ENCODE measurements around the gene LDHAL6A.

DNA sequence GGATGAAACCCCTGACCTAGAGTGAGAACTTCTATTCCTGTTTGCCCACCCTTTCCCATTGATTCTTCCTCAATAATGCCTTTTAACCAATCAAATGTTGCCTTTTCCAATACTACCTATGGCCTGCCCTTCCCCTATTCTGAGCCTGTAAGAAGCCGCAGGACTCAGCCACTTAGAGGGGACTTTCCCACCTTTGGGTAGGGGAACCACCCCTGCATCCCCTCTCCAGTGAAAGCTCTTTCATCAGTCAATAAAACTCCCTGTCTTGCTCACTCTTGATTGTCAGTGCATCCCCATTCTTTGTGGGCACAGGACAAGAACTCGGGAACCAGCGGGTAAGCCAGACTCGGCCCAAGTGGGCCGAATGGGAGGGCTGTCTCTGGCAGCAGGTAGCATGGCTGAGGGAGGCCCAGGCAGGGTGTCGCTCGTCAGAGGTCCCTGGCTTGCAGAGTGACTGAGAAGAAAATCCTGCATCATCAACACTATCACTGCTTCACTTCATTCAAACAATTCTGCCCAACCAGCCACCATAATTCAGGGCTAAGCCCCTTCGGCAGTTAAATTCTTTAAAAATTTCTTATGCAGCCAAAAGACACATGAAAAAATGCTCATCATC is 30.4 kb downstream of the LDHAL6A start:
- TF ChIP-seq, protein P1, sequence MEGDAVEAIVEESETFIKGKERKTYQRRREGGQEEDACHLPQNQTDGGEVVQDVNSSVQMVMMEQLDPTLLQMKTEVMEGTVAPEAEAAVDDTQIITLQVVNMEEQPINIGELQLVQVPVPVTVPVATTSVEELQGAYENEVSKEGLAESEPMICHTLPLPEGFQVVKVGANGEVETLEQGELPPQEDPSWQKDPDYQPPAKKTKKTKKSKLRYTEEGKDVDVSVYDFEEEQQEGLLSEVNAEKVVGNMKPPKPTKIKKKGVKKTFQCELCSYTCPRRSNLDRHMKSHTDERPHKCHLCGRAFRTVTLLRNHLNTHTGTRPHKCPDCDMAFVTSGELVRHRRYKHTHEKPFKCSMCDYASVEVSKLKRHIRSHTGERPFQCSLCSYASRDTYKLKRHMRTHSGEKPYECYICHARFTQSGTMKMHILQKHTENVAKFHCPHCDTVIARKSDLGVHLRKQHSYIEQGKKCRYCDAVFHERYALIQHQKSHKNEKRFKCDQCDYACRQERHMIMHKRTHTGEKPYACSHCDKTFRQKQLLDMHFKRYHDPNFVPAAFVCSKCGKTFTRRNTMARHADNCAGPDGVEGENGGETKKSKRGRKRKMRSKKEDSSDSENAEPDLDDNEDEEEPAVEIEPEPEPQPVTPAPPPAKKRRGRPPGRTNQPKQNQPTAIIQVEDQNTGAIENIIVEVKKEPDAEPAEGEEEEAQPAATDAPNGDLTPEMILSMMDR (IDR thresholded peaks at IDR 0.05) = no peak
- no peak for TF ChIP-seq POLR2A (IDR thresholded peaks at IDR 0.05)

Measured in heart left ventricle (tissue), 13 donors.